ENCODE data around the gene UBE2U. TPM values are rescaled to one million over a fixed set of nuclear protein-coding genes. Genes with fewer than 3 reads are reported as not detected.
A peak's percentile ranks its signal among the peaks of the same experiment; 100 is the strongest.

The UBE2U gene
- total and polyA plus RNA-seq, 7 donors, result not detected

- intact Hi-C loops (cut with DNase I), result no loop called here
- 82 to 89% methylated on average over 4 of the region's 4 CpGs for WGBS, 2 donors
- H3K9me3 ChIP-seq, result no peaks in the 10 kb centered on the region
- TF ChIP-seq POLR2AphosphoS5 (IDR thresholded peaks at IDR 0.05) (no peak), EP300 (IDR thresholded peaks at IDR 0.05) (no peak), POLR2A (IDR thresholded peaks at IDR 0.05) (no peak)
- TF ChIP-seq, protein P1, sequence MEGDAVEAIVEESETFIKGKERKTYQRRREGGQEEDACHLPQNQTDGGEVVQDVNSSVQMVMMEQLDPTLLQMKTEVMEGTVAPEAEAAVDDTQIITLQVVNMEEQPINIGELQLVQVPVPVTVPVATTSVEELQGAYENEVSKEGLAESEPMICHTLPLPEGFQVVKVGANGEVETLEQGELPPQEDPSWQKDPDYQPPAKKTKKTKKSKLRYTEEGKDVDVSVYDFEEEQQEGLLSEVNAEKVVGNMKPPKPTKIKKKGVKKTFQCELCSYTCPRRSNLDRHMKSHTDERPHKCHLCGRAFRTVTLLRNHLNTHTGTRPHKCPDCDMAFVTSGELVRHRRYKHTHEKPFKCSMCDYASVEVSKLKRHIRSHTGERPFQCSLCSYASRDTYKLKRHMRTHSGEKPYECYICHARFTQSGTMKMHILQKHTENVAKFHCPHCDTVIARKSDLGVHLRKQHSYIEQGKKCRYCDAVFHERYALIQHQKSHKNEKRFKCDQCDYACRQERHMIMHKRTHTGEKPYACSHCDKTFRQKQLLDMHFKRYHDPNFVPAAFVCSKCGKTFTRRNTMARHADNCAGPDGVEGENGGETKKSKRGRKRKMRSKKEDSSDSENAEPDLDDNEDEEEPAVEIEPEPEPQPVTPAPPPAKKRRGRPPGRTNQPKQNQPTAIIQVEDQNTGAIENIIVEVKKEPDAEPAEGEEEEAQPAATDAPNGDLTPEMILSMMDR (IDR thresholded peaks at IDR 0.05), result no peak
- no peaks in the 10 kb centered on the region for H3K27me3 ChIP-seq
- peaks cover 0 to 13% (median 0%) of the 10 kb centered on the region in 4 donors for H3K36me3 ChIP-seq
- H3K4me1 ChIP-seq, result peaks cover 0 to 29% (median 17%) of the 10 kb centered on the region in 4 donors
- H3K4me3 ChIP-seq, result no peak overlapping the region
- no peak for DNase-seq
- H3K27ac ChIP-seq, result peak overlapping the region in 3 of 4 donors; percentile 33 to 50 (median 47)
These were observed 40.0 kb upstream of the UBE2U start for GRCh38 chr1:64163431-64163830.

DNA sequence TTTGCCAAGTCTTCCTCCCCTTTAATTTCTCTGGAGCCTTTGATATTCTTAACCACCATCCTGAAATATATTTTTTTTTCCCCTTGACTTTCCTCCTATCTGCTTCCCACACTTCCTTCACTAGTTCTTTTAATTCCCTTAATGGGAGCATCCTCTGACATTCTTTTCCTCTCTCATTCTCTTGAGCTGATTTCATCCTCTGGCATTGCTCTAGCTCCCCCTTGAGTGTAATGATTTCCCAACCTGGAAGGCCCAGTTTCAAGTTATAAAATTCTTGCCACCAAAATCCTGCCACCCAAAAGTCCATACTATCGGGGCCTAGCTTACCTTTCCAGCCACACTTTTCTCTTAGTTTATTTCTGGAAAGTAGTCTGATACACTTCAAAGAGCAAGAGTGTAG lies 39.5 kb upstream of the UBE2U start:
- Histone ChIP-seq H3K36me3 (peaks cover 0 to 8% (median 0%) of the 10 kb centered on the region in 4 donors), H3K4me1 (peaks cover 0 to 29% (median 17%) of the 10 kb centered on the region in 4 donors), H3K9me3 (no peaks in the 10 kb centered on the region), H3K27ac (peak overlapping the region in 3 of 4 donors; percentile 33 to 56 (median 50)), H3K27me3 (no peaks in the 10 kb centered on the region), H3K4me3 (no peak overlapping the region)
- TF ChIP-seq POLR2A (IDR thresholded peaks at IDR 0.05), result no peak
- TF ChIP-seq EP300 (IDR thresholded peaks at IDR 0.05), result no peak
- no peak for TF ChIP-seq POLR2AphosphoS5 (IDR thresholded peaks at IDR 0.05)
- TF ChIP-seq, protein P1 (IDR thresholded peaks at IDR 0.05), result peak in 1 of 4 experiments; percentile 28
- 78 to 79% methylated on average over 1 of the region's 1 CpG for whole genome bisulfite sequencing, 2 donors
- DNase-seq, result no peak
- intact Hi-C loops (cut with DNase I), result no loop called here

DNA sequence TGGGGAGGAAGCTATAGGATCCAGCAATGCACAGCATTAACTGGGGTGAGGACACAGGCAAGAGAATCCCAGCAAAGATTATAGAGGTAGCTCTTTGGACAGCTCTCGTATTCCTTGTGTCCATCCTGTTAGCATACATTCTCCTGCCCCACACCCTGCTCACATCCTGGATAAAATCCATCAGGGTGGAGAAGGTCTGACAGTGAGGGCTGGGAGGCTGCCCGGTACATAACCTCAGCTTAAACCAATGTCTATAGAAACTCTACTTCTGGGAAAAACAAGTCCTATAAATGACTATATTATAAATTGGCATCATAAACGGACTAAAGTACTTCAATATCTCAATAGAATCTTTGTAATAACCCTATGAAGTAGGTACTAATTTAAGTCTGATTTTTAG lies 36.8 kb upstream of the UBE2U start:
- Histone ChIP-seq H3K4me1 (peaks cover 0 to 24% (median 9%) of the 10 kb centered on the region in 4 donors), H3K4me3 (no peak overlapping the region), H3K9me3 (no peaks in the 10 kb centered on the region), H3K36me3 (no peaks in the 10 kb centered on the region), H3K27me3 (no peaks in the 10 kb centered on the region), H3K27ac (no peak overlapping the region)
- TF ChIP-seq EP300 (IDR thresholded peaks at IDR 0.05) (no peak), POLR2A (IDR thresholded peaks at IDR 0.05) (no peak), POLR2AphosphoS5 (IDR thresholded peaks at IDR 0.05) (no peak)
- TF ChIP-seq, protein P1 (IDR thresholded peaks at IDR 0.05), result no peak
- 84 to 94% methylated on average over 3 of the region's 3 CpGs for WGBS, 2 donors
- intact Hi-C loops (cut with DNase I), result no loop called here
- DNase-seq, result no peak

GRCh38 chr1:64167176-64167575 lies 36.2 kb upstream of the UBE2U start:
- H3K4me3 ChIP-seq, result no peak overlapping the region
- no peak for TF ChIP-seq EP300 (IDR thresholded peaks at IDR 0.05)
- TF ChIP-seq POLR2A (IDR thresholded peaks at IDR 0.05), result no peak
- TF ChIP-seq, protein P1 (IDR thresholded peaks at IDR 0.05), result no peak
- TF ChIP-seq POLR2AphosphoS5 (IDR thresholded peaks at IDR 0.05), result no peak
- no peaks in the 10 kb centered on the region for H3K36me3 ChIP-seq
- H3K4me1 ChIP-seq, result peaks cover 0 to 25% (median 9%) of the 10 kb centered on the region in 4 donors
- H3K27ac ChIP-seq, result no peak overlapping the region
- H3K9me3 ChIP-seq, result no peaks in the 10 kb centered on the region
- DNase-seq, result no peak
- 71 to 72% methylated on average over 2 of the region's 2 CpGs for WGBS, 2 donors
- no peaks in the 10 kb centered on the region for H3K27me3 ChIP-seq
- intact Hi-C loops (cut with DNase I), result no loop called here

DNA sequence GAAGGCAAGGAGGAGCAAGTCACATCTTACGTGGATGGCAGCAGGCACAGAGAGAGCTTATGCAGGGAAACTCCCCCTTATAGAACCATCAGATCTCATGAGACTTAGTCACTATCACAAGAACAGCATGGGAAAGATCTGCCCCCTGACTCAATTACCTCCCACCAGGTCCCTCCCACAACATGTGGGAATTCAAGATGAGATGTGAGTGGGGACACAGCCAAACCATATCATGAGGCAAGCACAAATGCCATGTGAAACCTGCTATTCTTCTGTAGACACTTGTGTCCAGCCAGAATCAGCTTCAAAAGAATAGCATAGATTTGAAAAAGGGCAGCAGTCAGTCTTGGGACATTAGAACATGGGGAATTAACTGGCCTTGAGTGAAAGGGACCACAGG lies 32.2 kb upstream of the UBE2U start:
- H3K4me3 ChIP-seq, result no peak overlapping the region
- intact Hi-C loops (cut with DNase I), result no loop called here
- no peaks in the 10 kb centered on the region for H3K9me3 ChIP-seq
- TF ChIP-seq, protein P1 (IDR thresholded peaks at IDR 0.05), result no peak
- no peak for TF ChIP-seq EP300 (IDR thresholded peaks at IDR 0.05)
- TF ChIP-seq POLR2AphosphoS5 (IDR thresholded peaks at IDR 0.05), result no peak
- no peak for TF ChIP-seq POLR2A (IDR thresholded peaks at IDR 0.05)
- 89 to 93% methylated on average over 1 of the region's 1 CpG for WGBS, 2 donors
- peaks cover 0 to 6% (median 0%) of the 10 kb centered on the region in 4 donors for H3K36me3 ChIP-seq
- no peaks in the 10 kb centered on the region for H3K27me3 ChIP-seq
- H3K4me1 ChIP-seq, result peaks cover 0 to 21% (median 15%) of the 10 kb centered on the region in 4 donors
- no peak for DNase-seq
- H3K27ac ChIP-seq, result peak overlapping the region in 1 of 4 donors; percentile 4

All from sigmoid colon (tissue), 7 donors.